Measurements from ENCODE around the gene RTCA. TPM values are rescaled to one million over a fixed set of nuclear protein-coding genes. Genes with fewer than 3 reads are reported as not detected.
"Not testable (repeated sequence)": the region's sequence is repeated elsewhere in the genome, so short reads cannot be mapped to it uniquely, and the experiment has no call there.

The RTCA gene
- total RNA-seq, 2 experiments from 2014 or later: 67.5 to 68.2 TPM

DNA sequence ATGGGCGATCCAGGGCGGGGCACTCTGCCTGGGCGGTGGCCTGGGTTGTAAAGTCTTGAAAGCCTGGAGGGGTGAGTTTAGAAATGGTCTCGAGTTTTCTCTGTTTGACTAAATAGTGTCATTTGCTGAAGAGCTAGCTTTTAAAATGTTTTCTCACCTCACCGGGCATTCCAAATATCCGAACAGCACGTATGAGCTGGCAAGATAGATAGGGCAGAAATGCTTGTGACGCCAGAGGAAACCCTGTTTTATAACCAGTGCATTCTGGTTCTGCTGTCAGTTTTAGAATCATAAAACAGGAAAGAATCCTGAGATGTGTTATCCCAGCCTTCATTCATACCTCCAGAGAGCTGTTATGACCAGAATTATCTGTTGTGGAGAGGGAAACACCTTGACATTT is 725 bp downstream of the RTCA start:
- Mint-ChIP-seq H3K4me1 (peaks cover 50% of the 10 kb centered on the region), H3K27ac (peak overlapping the region; percentile 93), H3K4me3 (peak overlapping the region; percentile 98), H3K36me3 (ENCODE audit: low read depth) (peaks cover 61% of the 10 kb centered on the region), H3K9me3 (peaks cover 8% of the 10 kb centered on the region), H3K27me3 (no peaks in the 10 kb centered on the region)
- ChIA-PET POLR2A (interaction anchor here (0.6 to 7.5 kb wide), 36 partner anchors 8 to 628 kb away, joined by 3 to 96 read pairs (median 5); partner anchors contain the start of genes CDC14A, DBT, EXTL2 and SASS6), CTCF (interaction anchor here (0.9 to 2.8 kb wide), 11 partner anchors 17 to 229 kb away, joined by 3 to 21 read pairs (median 4); partner anchors contain the start of genes CDC14A, DBT, SASS6 and TRMT13)
- DNase-seq: peak; percentile 25

DNA sequence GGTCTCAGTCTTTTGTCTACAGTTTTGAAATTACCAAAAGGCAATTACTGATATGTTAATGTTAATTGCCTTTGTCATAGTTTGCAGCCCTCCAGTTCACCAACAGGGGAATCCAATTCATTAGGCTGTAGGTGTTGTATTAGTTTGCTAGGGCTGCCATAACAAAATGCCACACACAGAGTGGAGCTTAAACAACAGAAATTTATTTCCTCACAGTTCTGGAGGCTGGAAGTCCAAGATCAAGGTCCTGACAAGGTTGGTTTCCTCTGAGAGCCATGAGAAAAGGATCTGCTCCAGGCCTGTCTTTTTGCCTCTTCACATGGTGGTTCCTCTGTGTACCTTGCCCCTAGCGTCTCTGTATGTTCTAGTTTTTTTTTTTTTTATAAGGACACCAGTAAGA is 1.3 kb downstream of the RTCA start:
- peaks cover 54% of the 10 kb centered on the region for H3K4me1 Mint-ChIP-seq
- peak overlapping the region; percentile 98 for H3K4me3 Mint-ChIP-seq

DNA sequence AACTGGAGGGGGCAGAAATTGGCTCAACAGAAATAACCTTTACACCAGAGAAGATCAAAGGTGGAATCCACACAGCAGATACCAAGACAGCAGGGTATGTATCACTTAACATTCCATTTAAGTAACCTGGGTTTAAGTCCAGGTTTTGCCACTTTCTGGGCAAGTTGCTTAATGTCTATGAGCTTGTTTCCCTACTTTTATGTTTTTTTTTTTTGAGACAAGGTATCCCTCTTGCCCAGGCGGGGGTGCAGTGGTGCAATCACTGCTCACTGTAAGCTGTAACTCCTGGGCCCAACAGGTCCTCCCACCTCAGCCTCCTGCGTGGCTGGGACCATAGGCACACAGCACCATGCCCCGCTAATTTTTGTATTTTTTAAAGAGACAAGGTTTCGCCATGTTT is 2.2 kb downstream of the RTCA start:
- Mint-ChIP-seq H3K27ac (peak overlapping the region; percentile 93), H3K36me3 (ENCODE audit: low read depth) (peaks cover 68% of the 10 kb centered on the region), H3K27me3 (no peaks in the 10 kb centered on the region), H3K4me3 (peak overlapping the region; percentile 98), H3K4me1 (peaks cover 57% of the 10 kb centered on the region), H3K9me3 (peaks cover 8% of the 10 kb centered on the region)
- ChIA-PET CTCF (interaction anchor here (1.0 to 2.8 kb wide), 6 partner anchors 9 to 193 kb away, joined by 3 to 10 read pairs (median 4); partner anchors contain the start of gene DBT), POLR2A (interaction anchor here (1.0 to 7.5 kb wide), 9 partner anchors 11 to 230 kb away, joined by 3 to 96 read pairs (median 4); partner anchors contain the start of genes DBT, SASS6 and TRMT13)
- DNase-seq: no peak

More for the DNA sequence above, 1.3 kb downstream of the RTCA start:
- Mint-ChIP-seq H3K27ac (peak overlapping the region; percentile 93), H3K9me3 (peaks cover 8% of the 10 kb centered on the region), H3K36me3 (ENCODE audit: low read depth) (peaks cover 65% of the 10 kb centered on the region), H3K27me3 (no peaks in the 10 kb centered on the region)
- ChIA-PET POLR2A (interaction anchor here (0.7 to 7.5 kb wide), 22 partner anchors 10 to 628 kb away, joined by 3 to 96 read pairs (median 12); partner anchors contain the start of genes CDC14A, DBT, EXTL2 and SASS6), CTCF (interaction anchor here (0.9 to 2.8 kb wide), 8 partner anchors 17 to 229 kb away, joined by 3 to 21 read pairs (median 6); partner anchors contain the start of genes CDC14A, DBT, SASS6 and TRMT13)
- no peak for DNase-seq

DNA sequence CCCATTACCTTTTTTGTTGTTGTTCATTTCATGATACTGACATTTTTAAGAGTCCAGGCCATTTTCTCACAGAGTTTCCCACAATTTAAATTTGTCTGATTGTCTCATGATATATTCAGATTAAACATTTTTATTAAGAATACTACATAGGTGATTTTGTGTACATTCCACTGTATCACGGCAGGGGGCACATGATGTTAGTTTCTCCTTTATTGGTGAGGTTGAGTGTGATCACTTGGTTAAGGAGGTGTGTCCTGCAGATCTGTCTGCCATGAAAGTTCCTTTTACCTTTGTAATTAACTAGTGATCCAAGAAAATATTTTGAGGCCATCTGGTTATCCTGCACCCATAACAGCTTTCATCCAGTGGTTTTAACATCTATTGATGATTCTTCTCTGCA is 11.8 kb downstream of the RTCA start:
- POLR2A ChIA-PET: interaction anchor here (2.4 kb wide), 1 partner anchor 12 kb away, joined by 12 read pairs; the partner anchor contains the start of gene RTCA
- CTCF ChIA-PET: interaction anchor here (1.0 kb wide), 1 partner anchor 9 kb away, joined by 4 read pairs; no protein-coding TSS in a partner anchor
- H3K27ac Mint-ChIP-seq: no peak overlapping the region
- no peaks in the 10 kb centered on the region for H3K27me3 Mint-ChIP-seq
- peaks cover 40% of the 10 kb centered on the region for H3K4me1 Mint-ChIP-seq
- no peak overlapping the region for H3K4me3 Mint-ChIP-seq
- peaks cover 80% of the 10 kb centered on the region for H3K36me3 Mint-ChIP-seq (ENCODE audit: low read depth)
- DNase-seq: peak; percentile 28
- H3K9me3 Mint-ChIP-seq: no peaks in the 10 kb centered on the region

DNA sequence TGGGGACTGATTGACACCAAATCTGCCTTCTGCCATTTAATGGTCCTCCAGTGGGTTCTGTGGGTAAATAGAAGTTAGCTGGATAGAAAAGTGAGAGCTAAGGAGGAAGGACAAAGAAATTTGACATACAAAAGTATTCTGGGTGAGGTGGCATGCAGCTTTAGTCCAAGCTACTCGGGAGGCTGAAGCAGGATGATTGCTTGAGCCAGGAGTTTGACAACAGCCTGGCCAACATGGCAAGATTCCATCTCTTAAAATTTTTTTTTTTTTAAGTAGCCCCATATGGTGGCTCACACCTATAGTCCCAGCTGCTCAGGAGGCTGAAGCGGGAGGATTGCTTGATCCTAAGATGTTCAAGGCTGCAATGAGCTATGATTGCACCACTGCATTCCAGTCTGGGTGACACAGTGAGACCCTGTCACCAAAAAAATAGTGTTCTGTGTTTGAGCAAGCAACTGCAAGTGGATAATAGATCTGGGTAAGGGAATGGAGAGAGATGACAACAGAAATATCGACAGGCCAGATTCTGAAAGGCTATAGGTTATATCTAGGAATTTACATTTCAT is 13.4 kb downstream of the RTCA start:
- Mint-ChIP-seq H3K4me1 (peaks cover 32% of the 10 kb centered on the region), H3K4me3 (no peak overlapping the region), H3K36me3 (ENCODE audit: low read depth) (peaks cover 71% of the 10 kb centered on the region), H3K27me3 (no peaks in the 10 kb centered on the region), H3K9me3 (no peaks in the 10 kb centered on the region), H3K27ac (no peak overlapping the region)
- no peak for DNase-seq
- CTCF ChIA-PET: no interaction called here
- POLR2A ChIA-PET: interaction anchor here (0.7 to 2.4 kb wide), 3 partner anchors 11 to 181 kb away, joined by 3 to 12 read pairs (median 3); partner anchors contain the start of gene RTCA

DNA sequence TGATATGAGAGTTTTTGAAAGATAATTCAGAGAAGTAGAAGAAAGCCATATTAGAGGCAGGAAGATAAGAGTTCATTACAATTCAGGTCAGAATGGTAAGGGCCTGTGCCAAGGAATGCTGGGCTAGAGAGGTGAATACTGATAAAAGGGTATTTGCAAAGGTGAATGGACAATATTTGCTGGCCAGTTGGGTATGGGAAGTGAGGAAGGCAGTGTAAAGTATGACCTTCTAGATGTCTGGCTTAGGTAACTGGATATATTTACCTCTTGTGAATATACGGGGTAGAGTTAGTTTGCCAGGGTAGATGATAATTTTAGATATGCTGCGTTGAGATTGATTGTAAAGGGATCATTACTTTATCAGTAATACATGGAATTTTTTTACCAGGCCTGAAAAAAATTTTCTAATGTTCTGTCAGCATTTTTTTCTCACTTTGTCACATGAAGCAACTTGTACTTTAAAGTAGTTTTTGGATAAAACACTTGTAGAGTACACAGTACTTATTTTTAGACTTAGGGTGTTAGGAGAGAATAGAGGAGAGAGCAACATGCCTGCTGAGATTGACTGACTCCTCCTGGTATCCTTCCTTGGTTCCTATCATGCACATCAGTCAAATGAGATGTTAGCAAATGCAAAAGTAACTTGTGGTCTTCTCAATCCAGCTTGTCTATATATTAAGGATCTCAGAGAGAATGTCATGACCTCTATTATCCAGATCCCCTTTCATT is 14.1 kb downstream of the RTCA start:
- Mint-ChIP-seq H3K4me3 (no peak overlapping the region), H3K27ac (no peak overlapping the region), H3K36me3 (ENCODE audit: low read depth) (peaks cover 69% of the 10 kb centered on the region), H3K4me1 (peaks cover 32% of the 10 kb centered on the region), H3K27me3 (no peaks in the 10 kb centered on the region), H3K9me3 (no peaks in the 10 kb centered on the region)
- CTCF ChIA-PET: no interaction called here
- POLR2A ChIA-PET: interaction anchor here (2.4 kb wide), 1 partner anchor 14 kb away, joined by 12 read pairs; the partner anchor contains the start of gene RTCA
- no peak for DNase-seq

DNA sequence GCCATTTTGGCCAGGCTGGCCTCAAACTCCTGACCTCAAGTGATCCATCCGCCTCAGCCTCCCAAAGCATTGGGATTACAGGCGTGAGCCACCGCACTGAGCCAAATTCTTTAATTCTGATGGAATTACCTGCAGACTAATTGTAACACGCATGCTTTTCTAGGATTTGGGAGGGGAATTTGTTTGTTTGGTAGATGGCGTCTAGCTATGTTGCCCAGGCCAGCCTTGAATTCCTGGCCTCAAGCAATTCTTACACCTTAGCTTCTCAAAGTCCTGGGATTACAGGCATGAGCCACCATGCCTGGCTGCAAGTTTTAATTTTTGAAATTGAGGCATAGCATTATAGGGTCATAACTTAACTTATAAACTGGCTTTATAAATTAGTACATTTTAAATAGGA is 18.6 kb downstream of the RTCA start:
- ChIA-PET CTCF (no interaction called here), POLR2A (interaction anchor here (1.0 to 1.8 kb wide), 2 partner anchors 14 to 18 kb away, joined by 3 to 4 read pairs; no protein-coding TSS in a partner anchor)
- Mint-ChIP-seq H3K36me3 (ENCODE audit: low read depth) (peaks cover 58% of the 10 kb centered on the region), H3K27me3 (no peaks in the 10 kb centered on the region), H3K27ac (no peak overlapping the region), H3K9me3 (no peaks in the 10 kb centered on the region), H3K4me3 (no peak overlapping the region), H3K4me1 (peaks cover 16% of the 10 kb centered on the region)
- no peak for DNase-seq

DNA sequence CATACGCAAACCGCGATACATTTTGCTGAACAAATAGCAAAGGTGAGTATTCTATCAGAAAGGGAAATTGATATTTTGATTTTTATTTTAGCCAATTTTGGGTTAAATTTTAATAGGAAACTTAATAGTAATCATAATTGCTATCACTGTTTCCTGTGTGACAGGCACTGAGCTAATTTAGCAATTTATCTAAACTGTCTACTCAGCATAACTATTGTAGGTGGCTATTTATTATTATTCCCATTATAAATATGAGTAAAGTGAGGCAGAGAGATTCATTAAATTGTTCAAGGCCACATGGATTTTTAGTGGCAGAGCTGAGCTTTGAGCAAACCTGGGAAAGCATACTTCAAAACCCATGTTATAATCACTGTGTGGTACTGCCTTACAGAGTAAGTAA is 21.1 kb downstream of the RTCA start:
- CTCF ChIA-PET: interaction anchor here (1.0 to 1.6 kb wide), 5 partner anchors 10 to 176 kb away, joined by 3 to 9 read pairs (median 3); partner anchors contain the start of gene RTCA
- POLR2A ChIA-PET: interaction anchor here (0.8 to 1.5 kb wide), 4 partner anchors 12 to 67 kb away, joined by 3 to 7 read pairs (median 4); no protein-coding TSS in a partner anchor
- peaks cover 56% of the 10 kb centered on the region for H3K36me3 Mint-ChIP-seq (ENCODE audit: low read depth)
- H3K4me1 Mint-ChIP-seq: peaks cover 3% of the 10 kb centered on the region
- no peak overlapping the region for H3K4me3 Mint-ChIP-seq
- no peaks in the 10 kb centered on the region for H3K27me3 Mint-ChIP-seq
- no peak for DNase-seq
- no peaks in the 10 kb centered on the region for H3K9me3 Mint-ChIP-seq
- no peak overlapping the region for H3K27ac Mint-ChIP-seq

DNA sequence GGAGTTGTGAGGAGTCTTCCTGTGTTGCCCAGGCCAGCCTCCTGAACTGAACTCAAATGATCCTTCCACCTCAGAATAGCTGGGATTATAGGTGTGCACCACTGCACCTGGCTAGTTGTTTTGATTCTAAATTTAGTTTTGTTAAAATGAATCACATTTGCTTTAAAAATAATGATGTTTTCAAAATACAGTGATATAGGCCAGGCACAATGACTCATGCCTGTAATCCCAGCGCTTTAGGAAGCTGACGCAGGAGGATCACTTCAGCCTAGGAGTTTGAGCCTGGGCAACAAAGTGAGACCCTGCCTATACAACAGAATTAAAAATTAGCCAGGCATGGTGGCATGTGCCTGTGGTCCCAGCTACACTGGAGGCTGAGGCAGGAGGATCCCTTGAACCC is 24.3 kb downstream of the RTCA start:
- CTCF ChIA-PET: interaction anchor here (1.0 to 1.7 kb wide), 4 partner anchors 62 to 170 kb away, joined by 3 to 6 read pairs (median 4); partner anchors contain the start of gene CDC14A
- H3K36me3 Mint-ChIP-seq (ENCODE audit: low read depth): peaks cover 57% of the 10 kb centered on the region
- H3K4me1 Mint-ChIP-seq: peaks cover 9% of the 10 kb centered on the region
- no peaks in the 10 kb centered on the region for H3K27me3 Mint-ChIP-seq
- no peak for DNase-seq
- POLR2A ChIA-PET: interaction anchor here (1.1 to 2.4 kb wide), 6 partner anchors 9 to 63 kb away, joined by 3 to 10 read pairs (median 4); partner anchors contain the start of gene RTCA
- H3K9me3 Mint-ChIP-seq: no peaks in the 10 kb centered on the region
- H3K27ac Mint-ChIP-seq: no peak overlapping the region
- H3K4me3 Mint-ChIP-seq: no peak overlapping the region

DNA sequence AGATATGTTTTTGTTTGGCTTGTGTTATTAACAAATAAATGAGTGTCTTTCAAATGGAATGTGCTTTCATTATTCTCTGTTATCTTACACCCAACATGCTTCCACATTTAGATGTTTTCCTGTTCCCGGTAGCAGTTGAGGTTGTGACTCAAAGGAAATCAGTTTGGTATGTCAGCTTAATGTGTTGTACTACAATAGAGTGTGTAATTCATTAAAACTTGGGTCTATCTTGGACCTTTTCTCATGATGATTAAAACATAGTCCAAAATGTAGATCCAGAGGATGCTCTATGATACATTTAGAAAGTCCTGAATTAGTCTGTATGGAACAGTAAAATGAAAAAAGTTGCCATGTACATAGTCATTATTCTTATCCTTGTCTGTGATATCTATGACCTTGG is 26.7 kb downstream of the RTCA start:
- peaks cover 3% of the 10 kb centered on the region for H3K9me3 Mint-ChIP-seq
- no peak overlapping the region for H3K4me3 Mint-ChIP-seq
- peaks cover 47% of the 10 kb centered on the region for H3K36me3 Mint-ChIP-seq (ENCODE audit: low read depth)
- DNase-seq: no peak
- H3K27me3 Mint-ChIP-seq: no peaks in the 10 kb centered on the region
- H3K27ac Mint-ChIP-seq: no peak overlapping the region
- ChIA-PET POLR2A (no interaction called here), CTCF (no interaction called here)
- H3K4me1 Mint-ChIP-seq: peaks cover 7% of the 10 kb centered on the region

DNA sequence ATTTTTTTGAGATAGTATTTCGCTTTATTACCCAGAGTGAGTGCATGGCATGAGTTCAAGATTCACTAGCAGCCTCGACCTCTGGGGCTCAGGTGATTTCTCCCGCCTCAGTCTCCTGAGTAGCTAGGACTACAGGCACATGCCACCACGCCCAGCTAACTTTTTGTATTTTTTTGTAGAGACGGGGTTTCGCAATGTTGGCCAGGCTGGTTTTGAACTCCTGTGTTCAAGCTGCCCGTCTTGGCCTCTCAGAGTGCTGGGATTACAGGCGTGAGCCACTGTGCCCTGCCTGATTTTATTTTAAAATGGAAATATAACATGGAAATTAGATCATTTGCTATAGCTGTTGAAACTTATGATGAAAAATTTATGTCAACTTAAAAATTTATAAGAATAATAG is 30.1 kb downstream of the RTCA start:
- H3K9me3 Mint-ChIP-seq: peaks cover 3% of the 10 kb centered on the region
- no peak for DNase-seq
- no peaks in the 10 kb centered on the region for H3K27me3 Mint-ChIP-seq
- no peak overlapping the region for H3K27ac Mint-ChIP-seq
- H3K36me3 Mint-ChIP-seq (ENCODE audit: low read depth): peaks cover 30% of the 10 kb centered on the region
- H3K4me1 Mint-ChIP-seq: peaks cover 23% of the 10 kb centered on the region
- no peak overlapping the region for H3K4me3 Mint-ChIP-seq
- ChIA-PET CTCF (interaction anchor here (1.1 kb wide), 1 partner anchor 10 kb away, joined by 3 read pairs; no protein-coding TSS in a partner anchor), POLR2A (no interaction called here)

DNA sequence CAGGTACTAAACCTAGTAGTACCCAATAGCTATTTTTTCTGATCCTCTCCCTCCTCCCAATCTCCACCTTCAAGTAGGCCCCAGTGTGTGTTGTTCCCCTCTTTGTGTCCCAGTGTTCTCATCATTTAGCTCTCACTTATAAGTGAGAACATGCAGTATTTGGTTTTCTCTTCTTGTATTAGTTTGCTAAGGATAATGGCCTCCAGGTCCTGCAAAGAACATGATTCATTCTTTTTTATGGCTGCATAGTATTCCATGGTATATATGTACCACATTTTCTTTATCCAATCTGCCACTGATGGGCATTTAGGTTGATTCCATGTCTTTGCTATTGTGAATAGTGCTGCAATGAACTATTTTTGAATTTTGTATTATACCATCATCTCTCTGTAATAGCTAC is 31.0 kb downstream of the RTCA start:
- H3K9me3 Mint-ChIP-seq, POLR2A ChIA-PET, H3K4me3 Mint-ChIP-seq, H3K27ac Mint-ChIP-seq, DNase-seq, H3K27me3 Mint-ChIP-seq: not testable (repeated sequence)
- Mint-ChIP-seq H3K4me1 (peaks cover 23% of the 10 kb centered on the region), H3K36me3 (ENCODE audit: low read depth) (peaks cover 26% of the 10 kb centered on the region)
- CTCF ChIA-PET: interaction anchor here (1.1 kb wide), 1 partner anchor 10 kb away, joined by 3 read pairs; no protein-coding TSS in a partner anchor
